GM10266 (cell line): Measurements from ENCODE around the gene DLGAP1.

Experiments used
- DNase-seq: peaks from one replicate; pipeline ENCODE4 v3.0.0; 2012; ENCODE audit errors: extremely low spot score
- CTCF ChIP-seq: IDR thresholded peaks from 2 replicates; pipeline ENCODE4 v1.5.1; 2012; ENCODE audit warnings: mild to moderate bottlenecking, low read depth; ENCODE audit not compliant: control insufficient read depth, insufficient read depth; ENCODE audit errors: missing control alignments

Gene DLGAP1

GRCh38 chr18:3579701-3580100 is 875.4 kb downstream of the DLGAP1 start:
- no peak for TF ChIP-seq CTCF
- DNase-seq: no peak

- no peak for DNase-seq
- TF ChIP-seq CTCF: no peak
These were observed 876.5 kb downstream of the DLGAP1 start for GRCh38 chr18:3578621-3579020.

GRCh38 chr18:3577281-3577855 is 877.7 kb downstream of the DLGAP1 start:
- DNase-seq: no peak

GRCh38 chr18:3572761-3573160 is 882.3 kb downstream of the DLGAP1 start:
- DNase-seq: no peak
- TF ChIP-seq CTCF: no peak

More at GRCh38 chr18:3577281-3577855, 877.7 kb downstream of the DLGAP1 start:
- no peak for TF ChIP-seq CTCF

- DNase-seq: no peak
- no peak for TF ChIP-seq CTCF
These were observed 888.3 kb downstream of the DLGAP1 start for GRCh38 chr18:3566851-3567250.

- TF ChIP-seq CTCF: no peak
- no peak for DNase-seq
These were observed 894.4 kb downstream of the DLGAP1 start for GRCh38 chr18:3560755-3561154.

- no peak for TF ChIP-seq CTCF
- no peak for DNase-seq
These were observed 900.2 kb downstream of the DLGAP1 start for GRCh38 chr18:3554811-3555427.
